Measurements from ENCODE around the gene FSTL1.

Gene FSTL1

GRCh38 chr3:120438216-120438615 lies 12.6 kb downstream of the FSTL1 start:
- no peak for DNase-seq

- no peak for DNase-seq
Measured at GRCh38 chr3:120437559-120437958, 13.2 kb downstream of the FSTL1 start.

- DNase-seq, result no peak
Measured at GRCh38 chr3:120436523-120437050, 14.2 kb downstream of the FSTL1 start.

- no peak for DNase-seq
Measured at GRCh38 chr3:120435621-120436020, 15.2 kb downstream of the FSTL1 start.

GRCh38 chr3:120433662-120434331 lies 17.0 kb downstream of the FSTL1 start:
- no peak for DNase-seq

GRCh38 chr3:120432150-120432860 lies 18.5 kb downstream of the FSTL1 start:
- DNase-seq, result no peak

- no peak for DNase-seq
Measured at GRCh38 chr3:120429921-120430361, 20.9 kb downstream of the FSTL1 start.

- DNase-seq, result no peak
Measured at GRCh38 chr3:120428924-120429323, 21.9 kb downstream of the FSTL1 start.

- DNase-seq, result no peak
Measured at GRCh38 chr3:120427201-120427600, 23.6 kb downstream of the FSTL1 start.

GRCh38 chr3:120425572-120426250 lies 25.1 kb downstream of the FSTL1 start:
- DNase-seq, result no peak

- DNase-seq, result no peak
Measured at GRCh38 chr3:120424976-120425570, 25.7 kb downstream of the FSTL1 start.

GRCh38 chr3:120424506-120424905 lies 26.3 kb downstream of the FSTL1 start:
- no peak for DNase-seq

- no peak for DNase-seq
Measured at GRCh38 chr3:120423432-120423831, 27.4 kb downstream of the FSTL1 start.

GRCh38 chr3:120421926-120422325 lies 28.9 kb downstream of the FSTL1 start:
- DNase-seq, result no peak

GRCh38 chr3:120420928-120421551 lies 29.8 kb downstream of the FSTL1 start:
- DNase-seq, result no peak

- no peak for DNase-seq
Measured at GRCh38 chr3:120420360-120420759, 30.4 kb downstream of the FSTL1 start.

GRCh38 chr3:120419797-120420196 lies 31.0 kb downstream of the FSTL1 start:
- DNase-seq, result no peak

GRCh38 chr3:120418866-120419490 lies 31.8 kb downstream of the FSTL1 start:
- peak; percentile 73 for DNase-seq

- no peak for DNase-seq
Measured at GRCh38 chr3:120418446-120418845, 32.3 kb downstream of the FSTL1 start.

- DNase-seq, result peak; percentile 92
Measured at GRCh38 chr3:120417272-120417911, 33.4 kb downstream of the FSTL1 start.

GRCh38 chr3:120416868-120417267 lies 33.9 kb downstream of the FSTL1 start:
- DNase-seq, result no peak

- no peak for DNase-seq
Measured at GRCh38 chr3:120415756-120416155, 35.0 kb downstream of the FSTL1 start.

Measured in RPMI8226 (cell line).